GM19043 (cell line): Measurements from ENCODE around the gene RASAL2.
"Not testable (repeated sequence)": the region's sequence is repeated elsewhere in the genome, so short reads cannot be mapped to it uniquely, and the experiment has no call there.

Experiments
- ATAC-seq: cut with Tn5 transposase; IDR thresholded peaks from one replicate; pipeline ENCODE4 v1.9.1; 2021; ENCODE audit warnings: low read depth; ENCODE audit not compliant: unreplicated experiment

RASAL2 gene

GRCh38 chr1:178151831-178152230, 57.9 kb downstream of the RASAL2 start:
- ATAC-seq = no peak

GRCh38 chr1:178155481-178156255, 61.8 kb downstream of the RASAL2 start:
- ATAC-seq = no peak

- ATAC-seq = no peak
Observed at GRCh38 chr1:178160736-178161475, 67.0 kb downstream of the RASAL2 start.

- ATAC-seq = no peak
Observed at GRCh38 chr1:178161516-178161915, 67.6 kb downstream of the RASAL2 start.

- ATAC-seq = no peak
Observed at GRCh38 chr1:178165196-178165595, 71.3 kb downstream of the RASAL2 start.

GRCh38 chr1:178166429-178167024, 72.6 kb downstream of the RASAL2 start:
- no peak for ATAC-seq

- no peak for ATAC-seq
Observed at GRCh38 chr1:178168536-178168935, 74.6 kb downstream of the RASAL2 start.

- no peak for ATAC-seq
Observed at GRCh38 chr1:178169649-178170048, 75.7 kb downstream of the RASAL2 start.

- no peak for ATAC-seq
Observed at GRCh38 chr1:178172939-178173338, 79.0 kb downstream of the RASAL2 start.

- ATAC-seq = no peak
Observed at GRCh38 chr1:178174539-178174938, 80.6 kb downstream of the RASAL2 start.

- ATAC-seq = no peak
Observed at GRCh38 chr1:178180405-178180804, 86.5 kb downstream of the RASAL2 start.

GRCh38 chr1:178183796-178184195, 89.9 kb downstream of the RASAL2 start:
- ATAC-seq = no peak

GRCh38 chr1:178188306-178188705, 94.4 kb downstream of the RASAL2 start:
- no peak for ATAC-seq

- ATAC-seq = no peak
Observed at GRCh38 chr1:178189814-178190213, 95.9 kb downstream of the RASAL2 start.

- ATAC-seq = no peak
Observed at GRCh38 chr1:178190881-178191280, 97.0 kb downstream of the RASAL2 start.

- no peak for ATAC-seq
Observed at GRCh38 chr1:178192686-178193085, 98.8 kb downstream of the RASAL2 start.

- ATAC-seq = no peak
Observed at GRCh38 chr1:178196631-178197030, 102.7 kb downstream of the RASAL2 start.

GRCh38 chr1:178202095-178202494, 108.2 kb downstream of the RASAL2 start:
- not testable (repeated sequence) for ATAC-seq

GRCh38 chr1:178202546-178202945, 108.6 kb downstream of the RASAL2 start:
- ATAC-seq = not testable (repeated sequence)

GRCh38 chr1:178208269-178208856, 114.5 kb downstream of the RASAL2 start:
- not testable (repeated sequence) for ATAC-seq

- no peak for ATAC-seq
Observed at GRCh38 chr1:178209935-178210334, 116.0 kb downstream of the RASAL2 start.
